ENCODE measurements around the gene SCUBE1.

DNA sequence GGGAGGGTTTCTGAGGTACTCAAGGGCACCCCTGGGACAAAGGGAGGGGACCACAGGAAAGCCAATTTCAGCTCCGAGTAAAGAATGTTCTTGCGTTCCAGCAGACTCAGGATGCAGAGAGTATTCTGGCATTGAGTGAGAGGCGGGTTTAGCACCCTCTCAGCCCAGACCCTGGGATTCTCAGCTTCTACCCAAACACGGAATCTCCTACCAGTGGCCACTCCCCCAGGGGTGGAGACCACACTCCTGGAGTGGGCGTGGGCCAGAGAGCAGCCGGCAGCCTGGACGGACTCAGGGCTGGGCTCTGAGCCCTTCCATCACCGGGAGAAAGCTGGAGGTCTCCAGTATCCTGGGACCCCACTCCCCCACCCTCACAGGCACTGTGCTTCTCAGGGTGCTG lies 130.1 kb downstream of the SCUBE1 start:
- TF ChIP-seq CTCF (conservative IDR thresholded peaks at IDR 0.05; ENCODE audit: low read depth, low read length): no peak
- no peak for TF ChIP-seq RAD21 (IDR thresholded peaks at IDR 0.05; ENCODE audit: low read length)
- no peak for TF ChIP-seq USF2 (IDR thresholded peaks at IDR 0.05; ENCODE audit: low read depth, low read length)
- TF ChIP-seq RFX5 (IDR thresholded peaks at IDR 0.05; ENCODE audit: low read depth, low read length): no peak
- TF ChIP-seq MAFK (IDR thresholded peaks at IDR 0.05; ENCODE audit: low read depth, low read length): no peak
- TF ChIP-seq, protein P1, sequence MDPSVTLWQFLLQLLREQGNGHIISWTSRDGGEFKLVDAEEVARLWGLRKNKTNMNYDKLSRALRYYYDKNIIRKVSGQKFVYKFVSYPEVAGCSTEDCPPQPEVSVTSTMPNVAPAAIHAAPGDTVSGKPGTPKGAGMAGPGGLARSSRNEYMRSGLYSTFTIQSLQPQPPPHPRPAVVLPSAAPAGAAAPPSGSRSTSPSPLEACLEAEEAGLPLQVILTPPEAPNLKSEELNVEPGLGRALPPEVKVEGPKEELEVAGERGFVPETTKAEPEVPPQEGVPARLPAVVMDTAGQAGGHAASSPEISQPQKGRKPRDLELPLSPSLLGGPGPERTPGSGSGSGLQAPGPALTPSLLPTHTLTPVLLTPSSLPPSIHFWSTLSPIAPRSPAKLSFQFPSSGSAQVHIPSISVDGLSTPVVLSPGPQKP (IDR thresholded peaks at IDR 0.05; ENCODE audit: borderline replicate concordance, low read depth, low read length): no peak
- TF ChIP-seq POLR2A (IDR thresholded peaks at IDR 0.05; ENCODE audit: low read depth, low read length): no peak
- TF ChIP-seq CEBPB (IDR thresholded peaks at IDR 0.05; ENCODE audit: low read depth, low read length): no peak
- TF ChIP-seq MXI1 (IDR thresholded peaks at IDR 0.05; ENCODE audit: borderline replicate concordance, low read depth, low read length): no peak
- no peak for TF ChIP-seq BHLHE40 (IDR thresholded peaks at IDR 0.05; ENCODE audit: low read depth, low read length)
- no peak for TF ChIP-seq SMC3 (IDR thresholded peaks at IDR 0.05; ENCODE audit: low read depth, low read length)

Data from IMR-90 (cell line).